Retinal pigment epithelial cell (primary cell): ENCODE results near the gene TECR.
A peak's percentile ranks its signal among the peaks of the same experiment; 100 is the strongest.

Experiments
- DNase-seq: peaks from one replicate; pipeline ENCODE4 v3.0.0-alpha.2; 2010; ENCODE audit warnings: low read depth
- H3K4me3 ChIP-seq: 2 replicates; pipeline ENCODE4 v1.5.1; 2011; ENCODE audit warnings: mild to moderate bottlenecking, low read length, control low read depth, moderate library complexity
- CTCF ChIP-seq: conservative IDR thresholded peaks from 2 replicates; pipeline ENCODE4 v1.5.1; 2011; ENCODE audit warnings: low read depth, low read length, control low read depth, inconsistent platforms

The TECR gene

GRCh38 chr19:14494411-14494810, 35.0 kb upstream of the TECR start:
- DNase-seq = no peak
- no peak for TF ChIP-seq CTCF
- H3K4me3 ChIP-seq = peak overlapping the region; percentile 93

GRCh38 chr19:14494910-14495671, 34.3 kb upstream of the TECR start:
- TF ChIP-seq CTCF = no peak
- no peak for DNase-seq
- peak overlapping the region; percentile 93 for H3K4me3 ChIP-seq

- H3K4me3 ChIP-seq = peak overlapping the region; percentile 93
- TF ChIP-seq CTCF = no peak
- DNase-seq = no peak
These were observed 33.7 kb upstream of the TECR start for GRCh38 chr19:14495672-14496028.

GRCh38 chr19:14496029-14496833, 33.2 kb upstream of the TECR start, which contains the start of gene GIPC1:
GIPC1 (minus strand) TSS chr19:14496127; CDS start chr19:14482976, 13,151 bp downstream.
- peak; percentile 98 for DNase-seq
- TF ChIP-seq CTCF = no peak
- H3K4me3 ChIP-seq = peak within 1 kb of the TSS; percentile 93

GRCh38 chr19:14496834-14497227, 32.6 kb upstream of the TECR start:
- no peak for TF ChIP-seq CTCF
- no peak overlapping the region for H3K4me3 ChIP-seq
- no peak for DNase-seq

- TF ChIP-seq CTCF = no peak
- no peak overlapping the region for H3K4me3 ChIP-seq
- no peak for DNase-seq
These were observed 32.0 kb upstream of the TECR start for GRCh38 chr19:14497228-14497921.
